ENCODE measurements around the gene ENKD1. TPM values are rescaled to one million over a fixed set of nuclear protein-coding genes. Genes with fewer than 3 reads are reported as not detected.

Gene ENKD1
- total RNA-seq, 2 donors from 2014 or later, result 19.0 to 21.2 TPM

DNA sequence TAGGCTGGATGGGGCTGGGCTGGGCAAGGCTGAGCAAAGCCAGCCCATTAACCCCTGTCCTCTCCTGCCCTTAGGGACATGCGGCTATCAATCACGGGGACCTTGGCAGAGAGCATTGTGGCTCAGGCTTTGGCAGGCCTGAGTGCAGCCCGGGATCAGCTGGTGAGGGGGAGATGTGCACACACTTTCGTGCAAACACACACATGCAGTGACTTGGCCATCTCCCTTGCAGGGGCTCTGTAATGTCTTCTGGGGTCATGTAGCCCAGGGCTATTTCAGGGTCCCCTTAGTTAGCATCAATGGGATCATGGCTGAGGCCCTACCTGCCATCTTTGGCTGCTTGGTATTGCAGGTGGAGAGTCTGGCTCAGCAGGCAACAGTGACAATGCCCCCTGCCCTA is 14.7 kb downstream of the ENKD1 start:
- Histone ChIP-seq H3K4me1 (ENCODE audit: control insufficient read depth, insufficient read depth, low read length) (no peaks in the 10 kb centered on the region), H3K27ac (ENCODE audit: low read depth, low read length) (no peak overlapping the region), H3K4me3 (ENCODE audit: low read length) (no peak overlapping the region), H3K36me3 (ENCODE audit: control insufficient read depth, insufficient read depth, low read length) (no peaks in the 10 kb centered on the region), H3K27me3 (ENCODE audit: control insufficient read depth, insufficient read depth, low read length, poor library complexity, severe bottlenecking) (peaks cover 7% of the 10 kb centered on the region), H3K9me3 (ENCODE audit: control insufficient read depth, low read length) (no peaks in the 10 kb centered on the region), H3K9ac (ENCODE audit: extremely low read depth, low read length, poor library complexity, severe bottlenecking) (no peak overlapping the region)
- Mint-ChIP-seq H3K27me3 (ENCODE audit: insufficient read depth) (peaks cover 70% of the 10 kb centered on the region), H3K4me1 (peaks cover 2% of the 10 kb centered on the region), H3K27ac (no peak overlapping the region), H3K9me3 (no peaks in the 10 kb centered on the region), H3K36me3 (ENCODE audit: low read depth) (peaks cover 4% of the 10 kb centered on the region), H3K4me3 (no peak overlapping the region)
- DNase-seq, result no peak
- 82 to 91% methylated on average over 4 of the region's 4 CpGs for WGBS, 2 experiments (ENCODE audit: insufficient coverage in 1 of 2, insufficient read length in 1 of 2)
- TF ChIP-seq, protein P1, sequence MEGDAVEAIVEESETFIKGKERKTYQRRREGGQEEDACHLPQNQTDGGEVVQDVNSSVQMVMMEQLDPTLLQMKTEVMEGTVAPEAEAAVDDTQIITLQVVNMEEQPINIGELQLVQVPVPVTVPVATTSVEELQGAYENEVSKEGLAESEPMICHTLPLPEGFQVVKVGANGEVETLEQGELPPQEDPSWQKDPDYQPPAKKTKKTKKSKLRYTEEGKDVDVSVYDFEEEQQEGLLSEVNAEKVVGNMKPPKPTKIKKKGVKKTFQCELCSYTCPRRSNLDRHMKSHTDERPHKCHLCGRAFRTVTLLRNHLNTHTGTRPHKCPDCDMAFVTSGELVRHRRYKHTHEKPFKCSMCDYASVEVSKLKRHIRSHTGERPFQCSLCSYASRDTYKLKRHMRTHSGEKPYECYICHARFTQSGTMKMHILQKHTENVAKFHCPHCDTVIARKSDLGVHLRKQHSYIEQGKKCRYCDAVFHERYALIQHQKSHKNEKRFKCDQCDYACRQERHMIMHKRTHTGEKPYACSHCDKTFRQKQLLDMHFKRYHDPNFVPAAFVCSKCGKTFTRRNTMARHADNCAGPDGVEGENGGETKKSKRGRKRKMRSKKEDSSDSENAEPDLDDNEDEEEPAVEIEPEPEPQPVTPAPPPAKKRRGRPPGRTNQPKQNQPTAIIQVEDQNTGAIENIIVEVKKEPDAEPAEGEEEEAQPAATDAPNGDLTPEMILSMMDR (conservative IDR thresholded peaks at IDR 0.05), result no peak

GRCh38 chr16:67651039-67651438 is 15.5 kb downstream of the ENKD1 start:
- no peak overlapping the region for H3K4me3 ChIP-seq (ENCODE audit: low read length)
- TF ChIP-seq, protein P1 (conservative IDR thresholded peaks at IDR 0.05), result no peak
- Mint-ChIP-seq H3K27ac (no peak overlapping the region), H3K9me3 (no peaks in the 10 kb centered on the region), H3K27me3 (ENCODE audit: insufficient read depth) (peaks cover 78% of the 10 kb centered on the region), H3K4me1 (peaks cover 2% of the 10 kb centered on the region), H3K36me3 (ENCODE audit: low read depth) (peaks cover 4% of the 10 kb centered on the region), H3K4me3 (no peak overlapping the region)
- peaks cover 7% of the 10 kb centered on the region for H3K27me3 ChIP-seq (ENCODE audit: control insufficient read depth, insufficient read depth, low read length, poor library complexity, severe bottlenecking)
- H3K9ac ChIP-seq (ENCODE audit: extremely low read depth, low read length, poor library complexity, severe bottlenecking), result no peak overlapping the region
- H3K27ac ChIP-seq (ENCODE audit: low read depth, low read length), result no peak overlapping the region
- DNase-seq, result no peak
- 90 to 97% methylated on average over 6 to 7 of the region's 7 CpGs for WGBS, 2 experiments (ENCODE audit: insufficient coverage in 1 of 2, insufficient read length in 1 of 2)
- no peaks in the 10 kb centered on the region for H3K9me3 ChIP-seq (ENCODE audit: control insufficient read depth, low read length)
- no peaks in the 10 kb centered on the region for H3K36me3 ChIP-seq (ENCODE audit: control insufficient read depth, insufficient read depth, low read length)
- H3K4me1 ChIP-seq (ENCODE audit: control insufficient read depth, insufficient read depth, low read length), result no peaks in the 10 kb centered on the region

DNA sequence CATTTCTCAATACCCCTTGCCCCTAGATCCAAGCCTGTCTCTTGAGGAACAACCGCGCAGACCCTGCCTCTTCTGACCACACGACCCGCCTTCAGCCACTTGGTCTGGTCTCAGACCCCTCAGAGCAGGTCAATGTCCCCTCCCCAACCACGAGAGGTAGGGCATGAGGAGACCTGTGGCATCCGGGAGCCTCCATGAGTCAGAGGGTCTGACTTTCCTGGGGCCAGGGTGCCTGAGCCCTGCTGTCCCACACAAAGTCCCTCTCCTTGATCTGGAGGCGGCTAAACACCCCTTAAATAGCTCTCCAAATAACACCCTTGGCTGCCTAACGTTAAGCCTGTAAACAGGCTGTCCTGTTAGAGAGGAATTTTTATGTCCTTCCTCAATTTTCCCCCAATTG is 16.5 kb downstream of the ENKD1 start:
- no peaks in the 10 kb centered on the region for H3K36me3 Mint-ChIP-seq (ENCODE audit: low read depth)
- peaks cover 7% of the 10 kb centered on the region for H3K27me3 ChIP-seq (ENCODE audit: control insufficient read depth, insufficient read depth, low read length, poor library complexity, severe bottlenecking)
- H3K27ac ChIP-seq (ENCODE audit: low read depth, low read length), result no peak overlapping the region
- H3K4me1 ChIP-seq (ENCODE audit: control insufficient read depth, insufficient read depth, low read length), result no peaks in the 10 kb centered on the region
- H3K27ac Mint-ChIP-seq, result no peak overlapping the region
- peaks cover 81% of the 10 kb centered on the region for H3K27me3 Mint-ChIP-seq (ENCODE audit: insufficient read depth)
- no peak for DNase-seq
- H3K4me3 ChIP-seq (ENCODE audit: low read length), result no peak overlapping the region
- no peak overlapping the region for H3K9ac ChIP-seq (ENCODE audit: extremely low read depth, low read length, poor library complexity, severe bottlenecking)
- 88 to 91% methylated on average over 6 to 8 of the region's 8 CpGs for WGBS, 2 experiments (ENCODE audit: insufficient coverage in 1 of 2, insufficient read length in 1 of 2)
- peaks cover 2% of the 10 kb centered on the region for H3K4me1 Mint-ChIP-seq
- H3K4me3 Mint-ChIP-seq, result no peak overlapping the region
- no peaks in the 10 kb centered on the region for H3K36me3 ChIP-seq (ENCODE audit: control insufficient read depth, insufficient read depth, low read length)
- TF ChIP-seq, protein P1 (conservative IDR thresholded peaks at IDR 0.05), result no peak
- no peaks in the 10 kb centered on the region for H3K9me3 Mint-ChIP-seq
- H3K9me3 ChIP-seq (ENCODE audit: control insufficient read depth, low read length), result no peaks in the 10 kb centered on the region

Data from endodermal cell (in vitro differentiated cells).